SU-DHL-6 (cell line): ENCODE measurements around the gene TRAK2.

Experiments used
- EZH2phosphoT487 ChIP-seq: fragments of 200-600 bp; sonication (generic), shearing (Covaris generic); conservative IDR thresholded peaks from 2 replicates; pipeline ENCODE4 v1.6.1; 2018; ENCODE audit warnings: mild to moderate bottlenecking, antibody characterized with exemption, low read length, moderate library complexity, mixed read lengths
- TF ChIP-seq, protein P1 (sequence below): fragments of 200-600 bp; sonication (generic); IDR thresholded peaks from one replicate; pipeline ENCODE4 v1.5.1; 2017; ENCODE audit warnings: antibody characterized with exemption, mild to moderate bottlenecking, low read length, moderate library complexity; ENCODE audit not compliant: insufficient read depth, poor library complexity, severe bottlenecking

DNA sequence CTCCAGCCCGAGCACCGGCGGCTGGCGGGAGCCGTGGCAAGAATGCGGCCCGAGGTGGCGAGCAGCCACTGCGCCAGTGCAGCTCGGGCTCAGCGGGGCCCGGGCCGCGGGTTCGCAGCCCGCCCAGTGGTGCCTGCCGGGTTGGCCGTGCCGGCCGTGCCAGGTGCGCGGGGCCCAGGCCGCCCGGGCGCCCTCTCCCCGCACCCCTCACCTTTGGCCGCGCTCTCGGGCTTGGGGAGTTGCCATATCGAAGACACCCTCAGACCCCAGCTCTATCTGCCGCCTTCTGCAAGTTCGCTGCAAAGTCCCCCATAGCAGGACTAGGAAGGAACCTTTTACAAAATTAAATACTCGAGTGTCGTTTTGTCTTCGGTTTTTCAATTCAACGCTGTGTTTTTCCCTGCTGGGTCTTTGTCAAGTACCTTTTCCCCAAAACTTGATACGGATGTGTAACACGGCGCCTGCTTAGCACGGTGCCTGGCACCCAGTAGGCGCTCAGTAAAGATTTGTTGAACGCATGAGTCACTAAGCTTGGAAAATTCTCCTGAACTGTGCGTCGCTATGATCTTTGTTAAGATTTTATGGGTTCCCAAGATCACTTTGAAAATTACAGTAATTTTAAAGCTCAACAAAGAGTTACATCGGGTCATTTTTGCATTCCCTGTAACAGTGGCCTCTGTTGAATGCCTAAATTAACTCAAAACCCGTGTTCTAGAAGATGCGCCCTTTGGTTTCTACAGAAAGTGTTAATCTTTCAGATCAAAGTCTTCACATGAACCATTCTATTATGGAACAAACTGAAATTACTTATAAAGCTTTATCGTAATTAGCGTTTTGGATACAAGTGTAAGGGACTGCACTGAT lies 1.0 kb upstream of the TRAK2 start:
- TF ChIP-seq, protein P1, sequence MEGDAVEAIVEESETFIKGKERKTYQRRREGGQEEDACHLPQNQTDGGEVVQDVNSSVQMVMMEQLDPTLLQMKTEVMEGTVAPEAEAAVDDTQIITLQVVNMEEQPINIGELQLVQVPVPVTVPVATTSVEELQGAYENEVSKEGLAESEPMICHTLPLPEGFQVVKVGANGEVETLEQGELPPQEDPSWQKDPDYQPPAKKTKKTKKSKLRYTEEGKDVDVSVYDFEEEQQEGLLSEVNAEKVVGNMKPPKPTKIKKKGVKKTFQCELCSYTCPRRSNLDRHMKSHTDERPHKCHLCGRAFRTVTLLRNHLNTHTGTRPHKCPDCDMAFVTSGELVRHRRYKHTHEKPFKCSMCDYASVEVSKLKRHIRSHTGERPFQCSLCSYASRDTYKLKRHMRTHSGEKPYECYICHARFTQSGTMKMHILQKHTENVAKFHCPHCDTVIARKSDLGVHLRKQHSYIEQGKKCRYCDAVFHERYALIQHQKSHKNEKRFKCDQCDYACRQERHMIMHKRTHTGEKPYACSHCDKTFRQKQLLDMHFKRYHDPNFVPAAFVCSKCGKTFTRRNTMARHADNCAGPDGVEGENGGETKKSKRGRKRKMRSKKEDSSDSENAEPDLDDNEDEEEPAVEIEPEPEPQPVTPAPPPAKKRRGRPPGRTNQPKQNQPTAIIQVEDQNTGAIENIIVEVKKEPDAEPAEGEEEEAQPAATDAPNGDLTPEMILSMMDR = no peak
- no peak for TF ChIP-seq EZH2phosphoT487
